Muscle layer of colon (tissue), 2 donors: ENCODE results near the gene EHD1.

ENCODE experiments used
- H3K27ac ChIP-seq: one replicate; pipeline ENCODE4 v1.7.0; 2013; ENCODE audit warnings: low read depth, mild to moderate bottlenecking, low read length, moderate library complexity
- H3K27me3 ChIP-seq, 2 donors: one replicate each; pipeline ENCODE4 v1.7.0; 2013; ENCODE audit warnings: low read length in 2 of 2, mild to moderate bottlenecking in 2 of 2; ENCODE audit not compliant: insufficient read depth in 2 of 2, control insufficient read depth in 1 of 2
- H3K36me3 ChIP-seq: one replicate; pipeline ENCODE4 v1.7.0; 2013; ENCODE audit warnings: mild to moderate bottlenecking, low read length; ENCODE audit not compliant: insufficient read depth
- H3K4me1 ChIP-seq: one replicate; pipeline ENCODE4 v1.7.0; 2013; ENCODE audit warnings: mild to moderate bottlenecking, low read length; ENCODE audit not compliant: insufficient read depth
- H3K4me3 ChIP-seq, 2 donors: one replicate each; pipeline ENCODE4 v1.7.0; 2013; ENCODE audit warnings: low read length in 2 of 2, low read depth in 1 of 2, mild to moderate bottlenecking in 1 of 2, moderate library complexity in 1 of 2
- H3K9ac ChIP-seq: one replicate; pipeline ENCODE4 v1.7.0; 2013; ENCODE audit warnings: low read length
- H3K9me3 ChIP-seq: one replicate; pipeline ENCODE4 v1.7.0; 2013; ENCODE audit warnings: mild to moderate bottlenecking, low read length
- donor health status: abdominal sarcoma.
- donor health status: Adenocarcinoma of cecum.

The EHD1 gene

DNA sequence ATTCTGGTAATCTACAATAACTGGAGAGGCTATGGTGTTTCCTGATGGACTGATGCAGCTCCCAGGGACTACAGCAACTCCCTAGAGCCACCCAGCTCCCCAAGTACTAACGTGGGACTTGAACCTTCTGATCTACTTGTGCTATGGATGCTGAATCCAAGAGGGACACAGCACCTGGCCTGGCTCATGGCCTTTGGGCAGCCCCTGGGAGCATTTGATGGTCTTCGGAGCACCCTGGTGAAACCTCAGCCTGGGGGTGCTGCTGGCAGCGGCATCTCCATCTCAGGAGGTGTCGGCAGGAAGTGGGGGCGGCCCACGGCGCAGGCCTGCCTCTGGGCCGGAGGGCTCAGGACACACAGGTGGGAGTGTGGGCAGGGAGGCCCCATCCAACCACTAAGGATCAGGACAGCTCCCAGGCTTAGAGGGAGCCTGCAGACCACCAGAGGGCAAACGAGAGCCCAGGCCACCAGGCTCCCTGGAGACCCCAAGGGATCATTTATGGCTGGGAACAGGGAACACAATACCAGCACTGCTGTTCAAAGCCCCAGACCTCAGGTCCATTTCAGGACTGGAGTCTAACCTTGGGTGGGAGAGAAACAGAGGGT lies 8.7 kb downstream of the EHD1 start:
- peak overlapping the region; percentile 74 for H3K9ac ChIP-seq
- H3K36me3 ChIP-seq = peaks cover 42% of the 10 kb centered on the region
- peak overlapping the region; percentile 96 for H3K27ac ChIP-seq
- H3K27me3 ChIP-seq = no peaks in the 10 kb centered on the region
- no peaks in the 10 kb centered on the region for H3K9me3 ChIP-seq
- peaks cover 82% of the 10 kb centered on the region for H3K4me1 ChIP-seq
- H3K4me3 ChIP-seq = peak overlapping the region in 1 of 2 donors; percentile 34

DNA sequence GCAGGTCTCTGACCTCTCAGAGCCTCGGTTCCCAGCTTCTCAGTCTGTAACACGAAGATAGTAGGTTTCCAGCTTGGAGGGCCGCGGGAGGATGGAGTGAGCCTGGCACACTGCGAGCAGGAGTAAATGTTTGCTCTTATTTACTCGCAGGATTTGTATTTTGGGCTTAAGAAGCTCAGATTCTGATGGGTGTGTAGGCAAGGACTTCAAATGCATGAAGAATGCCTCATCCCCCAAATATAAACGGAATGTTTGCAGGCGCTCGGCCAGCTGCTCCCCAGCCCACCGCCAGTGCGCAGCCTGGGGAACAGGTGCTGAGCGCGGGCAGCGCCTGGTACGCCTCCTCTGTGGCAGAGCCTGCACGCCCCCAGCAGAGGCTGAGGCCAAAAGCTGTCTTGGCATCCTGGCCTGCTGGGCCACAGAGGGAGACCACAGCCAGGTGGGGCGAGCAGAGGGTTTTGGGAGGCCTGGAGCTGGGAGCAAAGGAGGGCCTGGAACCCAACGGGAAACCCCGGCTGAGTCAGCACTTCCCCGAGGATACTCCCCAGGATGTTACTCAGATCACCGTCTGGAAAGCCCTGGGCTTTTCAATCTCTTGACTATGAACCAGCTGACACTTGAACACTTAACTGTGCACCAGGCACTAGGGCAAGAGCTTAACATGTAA lies 9.4 kb downstream of the EHD1 start:
- peaks cover 82% of the 10 kb centered on the region for H3K4me1 ChIP-seq
- peaks cover 36% of the 10 kb centered on the region for H3K36me3 ChIP-seq
- H3K9ac ChIP-seq = peak overlapping the region; percentile 74

DNA sequence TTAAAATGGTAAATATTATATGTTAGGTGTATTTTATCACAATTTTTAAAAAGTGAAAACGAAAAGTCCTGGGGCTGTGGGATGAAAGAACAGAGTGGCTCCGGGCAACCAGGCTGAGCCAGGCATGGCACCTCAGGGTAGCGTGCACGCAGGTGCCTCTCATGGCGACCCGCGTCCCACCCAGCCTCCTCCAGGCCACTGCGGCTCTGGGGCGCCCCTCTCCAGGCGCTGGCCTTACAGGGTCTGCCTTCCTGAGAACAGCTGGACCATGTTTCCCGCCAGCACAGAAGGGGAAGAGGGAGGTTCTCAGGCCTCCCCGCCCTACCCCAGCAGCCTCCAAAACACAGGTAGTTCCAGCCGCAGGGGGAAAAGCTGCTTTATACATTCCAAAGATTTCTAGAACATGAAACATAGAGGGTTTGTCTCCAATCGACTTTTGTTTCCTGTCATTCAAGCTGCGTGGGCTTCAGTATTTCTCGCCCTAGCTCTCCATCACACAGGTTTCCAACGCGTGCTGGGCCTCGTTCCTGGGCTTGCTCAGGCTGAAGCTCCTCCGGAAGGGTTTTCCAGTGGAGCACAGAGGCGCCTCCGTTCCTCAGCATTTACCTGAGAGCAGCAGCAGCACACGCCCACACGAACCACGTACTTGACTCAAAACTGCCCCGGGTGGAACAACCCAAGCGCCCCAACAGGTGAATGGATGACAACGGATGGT lies 10.5 kb downstream of the EHD1 start:
- H3K9ac ChIP-seq = no peak overlapping the region
- peaks cover 29% of the 10 kb centered on the region for H3K36me3 ChIP-seq
- H3K9me3 ChIP-seq = no peaks in the 10 kb centered on the region
- H3K4me1 ChIP-seq = peaks cover 89% of the 10 kb centered on the region
- H3K27me3 ChIP-seq = no peaks in the 10 kb centered on the region
- H3K27ac ChIP-seq = peak overlapping the region; percentile 54
- H3K4me3 ChIP-seq = no peak overlapping the region

More for the DNA sequence above, 9.4 kb downstream of the EHD1 start:
- H3K4me3 ChIP-seq = peak overlapping the region in 1 of 2 donors; percentile 34
- no peaks in the 10 kb centered on the region for H3K9me3 ChIP-seq
- no peaks in the 10 kb centered on the region for H3K27me3 ChIP-seq
- H3K27ac ChIP-seq = peak overlapping the region; percentile 96

DNA sequence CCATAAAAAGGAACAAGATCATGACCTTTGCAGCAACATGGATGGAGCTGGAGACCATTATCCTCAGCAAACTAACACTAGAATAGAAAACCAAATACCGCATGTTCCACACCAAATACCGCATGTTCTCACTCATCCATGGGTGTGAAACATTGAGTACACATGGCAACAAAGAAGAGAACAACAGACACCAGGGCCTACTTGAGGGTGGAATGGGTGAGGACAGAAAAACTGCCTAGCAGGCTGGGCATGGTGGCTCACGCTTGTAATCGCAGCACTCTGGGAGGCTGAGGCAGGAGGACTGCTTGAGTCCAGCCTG lies 12.3 kb downstream of the EHD1 start:
- Histone ChIP-seq H3K27ac (peak overlapping the region; percentile 40), H3K4me1 (peaks cover 87% of the 10 kb centered on the region), H3K9ac (no peak overlapping the region), H3K4me3 (no peak overlapping the region), H3K27me3 (no peaks in the 10 kb centered on the region), H3K36me3 (peaks cover 14% of the 10 kb centered on the region), H3K9me3 (no peaks in the 10 kb centered on the region)

DNA sequence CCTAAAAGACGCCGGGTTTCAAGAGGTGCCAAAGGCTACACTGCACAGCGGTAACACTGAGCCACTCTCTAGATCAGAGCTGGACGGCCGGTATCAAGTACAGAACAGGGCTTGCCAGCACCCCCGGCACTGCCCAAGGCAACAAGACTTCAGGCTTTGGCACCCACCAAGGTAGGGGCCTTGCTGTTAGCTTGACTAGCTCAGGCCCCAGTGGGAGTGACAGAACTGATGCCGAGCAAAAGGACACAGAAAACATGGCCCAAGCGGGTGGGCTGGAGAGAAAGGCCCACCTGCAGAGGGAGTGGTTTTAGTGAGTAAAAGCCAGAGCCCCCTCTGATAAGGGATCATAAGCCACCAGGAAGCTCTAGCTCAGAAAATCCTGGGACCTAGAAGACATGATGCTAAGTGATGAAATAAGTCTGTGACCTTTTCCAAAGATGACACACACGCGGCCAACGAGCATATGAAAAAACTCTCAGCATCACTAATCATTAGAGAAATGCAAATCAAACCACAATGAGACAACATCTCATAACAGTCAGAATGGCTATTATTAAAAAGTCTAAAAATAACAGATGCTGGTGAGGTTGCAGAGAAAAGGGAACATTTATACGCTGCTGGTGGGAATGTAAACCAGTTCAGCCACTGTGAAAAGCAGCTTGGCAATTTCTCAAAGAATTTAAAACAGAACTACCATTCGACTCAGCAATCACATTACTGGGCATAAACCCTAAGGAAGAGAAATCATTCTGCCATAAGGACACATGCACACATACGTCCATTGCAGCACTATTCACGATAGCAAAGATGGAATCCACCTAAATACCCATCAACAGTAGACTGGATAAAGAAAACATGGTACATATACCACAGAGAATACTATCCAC lies 12.9 kb downstream of the EHD1 start:
- Histone ChIP-seq H3K36me3 (peaks cover 9% of the 10 kb centered on the region), H3K27ac (peak overlapping the region; percentile 94), H3K27me3 (no peaks in the 10 kb centered on the region), H3K4me1 (peaks cover 81% of the 10 kb centered on the region), H3K9me3 (no peaks in the 10 kb centered on the region), H3K4me3 (peak overlapping the region; percentile 24 to 42), H3K9ac (peak overlapping the region; percentile 93)

- Histone ChIP-seq H3K27ac (peak overlapping the region; percentile 94), H3K9me3 (no peaks in the 10 kb centered on the region), H3K4me3 (peak overlapping the region; percentile 24 to 42), H3K36me3 (peaks cover 12% of the 10 kb centered on the region), H3K27me3 (no peaks in the 10 kb centered on the region), H3K9ac (peak overlapping the region; percentile 93), H3K4me1 (peaks cover 72% of the 10 kb centered on the region)
Observed at GRCh38 chr11:64864473-64865285, 13.7 kb downstream of the EHD1 start.

GRCh38 chr11:64864135-64864472 lies 14.3 kb downstream of the EHD1 start:
- Histone ChIP-seq H3K4me1 (peaks cover 69% of the 10 kb centered on the region), H3K9ac (peak overlapping the region; percentile 71)

DNA sequence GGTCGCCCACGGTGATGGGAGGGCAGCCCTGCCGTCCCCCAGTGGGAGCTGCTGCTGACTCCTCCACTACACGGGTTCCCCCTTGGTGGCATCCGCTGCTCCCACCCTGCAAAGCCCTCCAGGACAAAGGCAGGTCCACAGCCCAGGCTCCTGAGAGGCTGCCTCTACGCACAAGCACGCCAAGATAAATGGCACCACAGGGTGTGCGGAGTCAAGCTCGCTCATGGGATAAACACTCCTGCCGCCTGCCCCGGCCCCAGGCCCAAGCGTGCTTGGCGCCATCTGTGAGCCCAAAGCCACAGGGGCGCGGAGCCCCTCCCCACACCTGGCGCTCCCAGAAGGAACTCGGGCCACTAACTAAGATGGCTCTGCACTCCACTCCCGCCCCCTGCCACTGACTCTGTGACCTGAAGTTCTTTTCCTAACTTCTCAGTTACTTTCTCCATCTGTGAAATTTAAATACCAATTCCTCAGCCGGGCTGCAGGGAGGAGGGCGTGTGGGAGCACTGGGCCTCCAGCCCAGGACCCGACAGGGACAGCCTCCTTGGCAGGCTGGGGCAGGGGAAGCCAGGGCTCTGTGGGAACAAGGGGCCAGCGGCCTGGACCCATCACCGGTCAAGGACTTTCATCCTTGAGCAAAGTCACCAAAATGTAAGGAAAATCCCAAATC lies 14.9 kb downstream of the EHD1 start:
- Histone ChIP-seq H3K4me3 (peak overlapping the region in 1 of 2 donors; percentile 8), H3K9me3 (no peaks in the 10 kb centered on the region), H3K9ac (peak overlapping the region; percentile 71), H3K36me3 (peaks cover 22% of the 10 kb centered on the region), H3K27ac (peak overlapping the region; percentile 94), H3K4me1 (peaks cover 69% of the 10 kb centered on the region), H3K27me3 (no peaks in the 10 kb centered on the region)

More at GRCh38 chr11:64864135-64864472, 14.3 kb downstream of the EHD1 start:
- H3K4me3 ChIP-seq = peak overlapping the region in 1 of 2 donors; percentile 8
- peak overlapping the region; percentile 94 for H3K27ac ChIP-seq
- no peaks in the 10 kb centered on the region for H3K9me3 ChIP-seq
- no peaks in the 10 kb centered on the region for H3K27me3 ChIP-seq
- H3K36me3 ChIP-seq = peaks cover 18% of the 10 kb centered on the region

GRCh38 chr11:64862987-64863390 lies 15.4 kb downstream of the EHD1 start:
- peak overlapping the region; percentile 71 for H3K9ac ChIP-seq
- H3K9me3 ChIP-seq = no peaks in the 10 kb centered on the region
- peaks cover 20% of the 10 kb centered on the region for H3K36me3 ChIP-seq
- peak overlapping the region in 1 of 2 donors; percentile 8 for H3K4me3 ChIP-seq
- no peaks in the 10 kb centered on the region for H3K27me3 ChIP-seq
- H3K27ac ChIP-seq = peak overlapping the region; percentile 94
- H3K4me1 ChIP-seq = peaks cover 65% of the 10 kb centered on the region

- no peak overlapping the region for H3K9ac ChIP-seq
- no peaks in the 10 kb centered on the region for H3K9me3 ChIP-seq
- peak overlapping the region; percentile 94 for H3K27ac ChIP-seq
- H3K27me3 ChIP-seq = no peaks in the 10 kb centered on the region
- H3K36me3 ChIP-seq = peaks cover 18% of the 10 kb centered on the region
- peaks cover 67% of the 10 kb centered on the region for H3K4me1 ChIP-seq
- H3K4me3 ChIP-seq = no peak overlapping the region
Observed at GRCh38 chr11:64861227-64861975, 17.0 kb downstream of the EHD1 start.
